Measurements from ENCODE around the gene CDH5.

DNA sequence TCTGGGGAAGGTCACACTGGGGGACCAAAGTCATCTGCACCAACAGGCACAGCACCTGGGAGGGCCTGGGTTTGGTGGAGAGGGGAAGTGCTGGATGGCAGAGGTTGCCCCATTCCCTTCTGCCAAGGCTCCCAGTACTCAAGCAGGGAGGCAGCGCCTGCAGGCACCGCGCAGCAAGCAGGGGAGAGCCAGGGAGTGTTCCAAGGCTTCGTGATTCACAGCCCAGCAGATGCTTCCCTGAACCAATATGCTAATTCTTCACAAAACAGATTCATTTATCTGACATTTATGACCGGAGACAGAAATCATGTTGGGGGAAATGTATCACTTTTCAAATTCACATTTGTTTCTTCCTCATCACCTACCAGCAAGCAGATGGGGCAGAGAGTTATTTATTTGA, 13.4 kb upstream of the CDH5 start:
- TF ChIP-seq, protein P1, sequence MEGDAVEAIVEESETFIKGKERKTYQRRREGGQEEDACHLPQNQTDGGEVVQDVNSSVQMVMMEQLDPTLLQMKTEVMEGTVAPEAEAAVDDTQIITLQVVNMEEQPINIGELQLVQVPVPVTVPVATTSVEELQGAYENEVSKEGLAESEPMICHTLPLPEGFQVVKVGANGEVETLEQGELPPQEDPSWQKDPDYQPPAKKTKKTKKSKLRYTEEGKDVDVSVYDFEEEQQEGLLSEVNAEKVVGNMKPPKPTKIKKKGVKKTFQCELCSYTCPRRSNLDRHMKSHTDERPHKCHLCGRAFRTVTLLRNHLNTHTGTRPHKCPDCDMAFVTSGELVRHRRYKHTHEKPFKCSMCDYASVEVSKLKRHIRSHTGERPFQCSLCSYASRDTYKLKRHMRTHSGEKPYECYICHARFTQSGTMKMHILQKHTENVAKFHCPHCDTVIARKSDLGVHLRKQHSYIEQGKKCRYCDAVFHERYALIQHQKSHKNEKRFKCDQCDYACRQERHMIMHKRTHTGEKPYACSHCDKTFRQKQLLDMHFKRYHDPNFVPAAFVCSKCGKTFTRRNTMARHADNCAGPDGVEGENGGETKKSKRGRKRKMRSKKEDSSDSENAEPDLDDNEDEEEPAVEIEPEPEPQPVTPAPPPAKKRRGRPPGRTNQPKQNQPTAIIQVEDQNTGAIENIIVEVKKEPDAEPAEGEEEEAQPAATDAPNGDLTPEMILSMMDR (IDR thresholded peaks at IDR 0.05): no peak
- no peak for TF ChIP-seq POLR2A (IDR thresholded peaks at IDR 0.05)
